ENCODE results near the gene PCDH18. TPM values are rescaled to one million over a fixed set of nuclear protein-coding genes. Genes with fewer than 3 reads are reported as not detected.
"Not testable (repeated sequence)": the region's sequence is repeated elsewhere in the genome, so short reads cannot be mapped to it uniquely, and the experiment has no call there.

The PCDH18 gene
- total RNA-seq, 1 donor from 2014 or later = 1.3 TPM

DNA sequence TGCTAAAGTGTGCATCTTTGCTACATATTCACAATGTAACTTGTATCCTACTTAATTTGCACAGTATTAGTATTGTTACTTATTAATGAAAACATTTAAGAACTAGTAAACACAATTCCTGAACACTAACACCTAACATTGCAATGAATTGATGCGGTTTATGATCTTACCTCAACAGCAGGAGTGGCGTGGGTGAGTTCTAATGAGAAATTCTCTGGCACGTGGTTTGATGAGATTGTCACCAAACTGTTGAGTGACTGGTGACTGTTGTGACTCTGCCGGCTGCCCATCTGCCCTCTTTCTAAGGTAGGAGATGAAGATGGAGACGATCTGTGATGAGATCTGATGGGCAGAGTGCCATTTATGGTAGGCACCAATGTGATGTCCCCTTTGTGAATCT is 2.9 kb downstream of the PCDH18 start:
- DNase-seq (ENCODE audit: low spot score) (no peak), ATAC-seq (no peak)

- DNase-seq (ENCODE audit: low spot score) (no peak), ATAC-seq (no peak)
These were observed 3.6 kb downstream of the PCDH18 start for GRCh38 chr4:137528673-137529072.

- DNase-seq (ENCODE audit: low spot score) (no peak), ATAC-seq (no peak)
These were observed 5.6 kb downstream of the PCDH18 start for GRCh38 chr4:137526681-137527080.

DNA sequence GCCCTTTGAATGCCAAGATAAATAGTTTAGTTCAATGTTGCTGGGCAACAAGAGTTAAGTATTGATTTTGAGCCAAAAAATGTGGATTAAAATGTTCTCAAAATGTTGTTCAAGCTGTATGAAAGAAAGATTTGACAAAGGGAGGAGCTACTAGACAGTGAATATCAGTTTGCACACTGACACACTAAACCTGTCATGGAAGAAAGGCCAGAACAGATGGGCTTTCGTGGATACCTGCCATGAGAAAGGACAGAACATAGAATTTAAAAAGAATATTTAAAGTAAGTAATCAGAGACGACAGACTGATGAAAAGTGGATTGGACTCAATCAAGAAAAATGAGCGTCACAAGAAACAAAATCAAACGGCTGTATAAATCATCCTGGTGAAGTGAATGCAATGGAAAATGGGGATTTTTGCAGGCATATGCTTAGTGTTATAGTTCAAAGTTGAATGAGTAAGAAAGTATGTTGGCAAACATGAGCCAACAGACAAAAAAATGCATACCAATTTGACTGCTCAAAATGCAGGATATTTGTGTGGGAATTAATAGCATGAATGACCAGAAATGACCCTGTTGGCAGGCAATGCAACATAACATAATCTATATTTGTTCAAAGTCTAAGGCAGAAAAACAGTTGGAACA is 7.4 kb downstream of the PCDH18 start:
- DNase-seq (ENCODE audit: low spot score) (no peak), ATAC-seq (no peak)

- DNase-seq (ENCODE audit: low spot score) = no peak
- no peak for ATAC-seq
These were observed 9.0 kb downstream of the PCDH18 start for GRCh38 chr4:137523329-137523728.

GRCh38 chr4:137521053-137521452 is 11.2 kb downstream of the PCDH18 start:
- DNase-seq (ENCODE audit: low spot score) (no peak), ATAC-seq (no peak)

DNA sequence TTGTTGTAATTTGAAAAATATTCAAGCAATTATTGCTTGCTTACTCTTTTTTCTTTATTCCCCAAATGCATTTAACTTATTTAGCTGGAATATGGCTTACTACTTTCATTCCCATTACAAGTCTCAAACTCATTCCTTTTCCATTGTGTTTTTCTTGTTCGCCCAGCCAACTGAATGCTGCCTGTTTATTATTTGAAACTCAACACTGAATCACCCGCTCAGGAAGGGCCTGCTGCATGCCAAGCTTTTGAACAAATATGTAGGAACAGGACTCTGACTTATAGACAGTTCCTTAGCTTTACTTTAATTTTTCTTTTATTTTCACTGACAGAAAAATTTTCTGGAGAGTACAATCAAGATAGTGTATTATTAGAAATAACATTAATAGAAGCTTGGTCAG is 12.9 kb downstream of the PCDH18 start:
- no peak for DNase-seq (ENCODE audit: low spot score)
- no peak for ATAC-seq

- not testable (repeated sequence) for DNase-seq (ENCODE audit: low spot score); ATAC-seq
These were observed 15.0 kb downstream of the PCDH18 start for GRCh38 chr4:137517323-137517722.

DNA sequence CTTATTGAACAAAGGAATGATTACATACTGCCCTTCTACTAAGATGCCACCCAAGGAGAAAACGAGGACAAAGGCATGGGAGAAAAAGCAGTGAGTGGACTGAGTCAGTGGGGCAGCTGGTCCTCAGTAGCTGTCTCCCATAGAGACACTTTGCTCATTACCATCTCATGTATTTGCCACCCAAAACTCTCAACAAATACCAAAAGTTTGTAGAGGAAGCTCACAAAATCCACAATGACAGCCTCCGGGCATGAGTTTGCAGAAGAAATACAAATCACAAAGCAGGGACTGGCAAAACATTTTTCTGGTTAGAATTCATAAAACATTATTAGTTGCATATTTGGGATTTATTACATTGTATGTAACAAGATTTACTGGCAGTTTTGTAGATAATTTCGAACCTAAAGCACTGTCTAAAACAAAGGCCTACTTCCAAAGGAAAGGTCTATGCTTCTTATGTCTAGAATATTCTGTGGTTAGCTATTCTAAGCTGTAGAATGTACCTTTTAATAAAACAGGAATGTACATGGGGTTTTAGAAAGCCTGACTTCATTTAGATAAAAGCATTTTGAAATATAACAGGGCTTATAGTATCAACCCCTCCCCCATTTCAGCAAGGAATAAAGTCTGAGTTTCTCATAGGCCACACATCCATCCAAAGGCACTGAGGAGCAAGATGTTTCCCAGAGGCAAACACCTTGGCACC is 17.7 kb downstream of the PCDH18 start:
- ATAC-seq = no peak
- no peak for DNase-seq (ENCODE audit: low spot score)

GRCh38 chr4:137510557-137511265 is 21.6 kb downstream of the PCDH18 start:
- ATAC-seq (no peak), DNase-seq (ENCODE audit: low spot score) (no peak)

- DNase-seq (ENCODE audit: low spot score) (no peak), ATAC-seq (no peak)
These were observed 22.4 kb downstream of the PCDH18 start for GRCh38 chr4:137509855-137510282.

DNA sequence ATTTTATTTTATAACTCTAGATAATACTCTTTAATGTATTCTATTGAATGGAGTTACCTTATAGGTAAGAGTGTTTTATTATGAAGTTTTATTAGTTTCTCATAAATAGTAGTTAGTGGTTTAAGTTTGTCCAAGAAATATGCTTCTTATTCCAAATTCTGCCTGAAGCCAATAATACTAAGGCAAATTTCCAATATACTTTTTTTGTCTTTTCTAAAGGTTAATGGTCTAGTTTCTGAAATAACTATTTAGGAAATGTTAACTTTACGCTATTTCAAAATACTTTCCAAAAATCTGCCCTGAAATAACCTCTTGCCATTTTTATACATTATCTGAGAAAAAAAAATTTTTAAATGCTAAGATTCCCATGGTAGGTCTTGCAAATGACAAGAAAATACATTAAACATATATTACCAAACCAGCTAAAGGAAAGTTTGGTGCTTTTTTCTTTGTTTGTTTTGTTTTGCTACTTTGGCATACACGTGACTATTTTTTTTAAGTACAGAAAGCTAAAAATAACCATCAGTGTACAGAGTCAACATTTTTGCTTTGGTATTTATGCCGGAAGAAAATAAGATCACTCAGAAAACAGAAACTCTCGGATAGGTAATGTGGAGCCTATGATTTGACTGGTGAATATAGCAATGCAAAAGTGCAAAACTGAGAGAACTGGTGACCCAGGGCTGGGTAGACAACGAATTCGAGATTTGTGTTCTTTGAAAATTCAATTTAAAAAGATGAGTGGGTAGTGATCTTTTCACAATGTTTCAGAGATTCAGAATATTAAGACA is 29.8 kb downstream of the PCDH18 start:
- no peak for ATAC-seq
- no peak for DNase-seq (ENCODE audit: low spot score)

GRCh38 chr4:137496267-137496666 is 36.0 kb downstream of the PCDH18 start:
- ATAC-seq; DNase-seq (ENCODE audit: low spot score): not testable (repeated sequence)

DNA sequence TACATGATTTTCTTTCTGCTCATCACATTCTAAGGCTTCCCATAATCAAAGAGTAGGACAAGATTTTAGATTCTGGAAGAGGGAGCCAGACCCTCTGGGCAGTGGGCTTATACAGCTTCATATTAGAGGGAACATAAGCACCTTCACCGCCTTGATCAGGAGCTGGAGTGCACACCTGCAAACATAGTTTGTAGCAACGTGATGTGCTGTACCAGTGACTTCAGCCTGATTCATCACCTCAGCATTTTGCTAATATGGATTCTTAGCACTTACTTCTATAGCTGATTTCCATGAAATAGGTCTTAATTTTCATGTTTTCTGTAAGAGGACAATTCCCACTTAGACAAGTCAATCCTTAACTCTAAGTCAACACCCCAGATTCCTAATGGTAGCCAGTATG is 36.7 kb downstream of the PCDH18 start:
- ATAC-seq (no peak), DNase-seq (ENCODE audit: low spot score) (no peak)

- ATAC-seq; DNase-seq (ENCODE audit: low spot score): not testable (repeated sequence)
These were observed 48.9 kb downstream of the PCDH18 start for GRCh38 chr4:137483313-137483959.

- not testable (repeated sequence) for ATAC-seq; DNase-seq (ENCODE audit: low spot score)
These were observed 52.6 kb downstream of the PCDH18 start for GRCh38 chr4:137479657-137480056.

- DNase-seq (ENCODE audit: low spot score) = no peak
- no peak for ATAC-seq
These were observed 55.9 kb downstream of the PCDH18 start for GRCh38 chr4:137476345-137476744.

- peak; percentile 39 for ATAC-seq
These were observed 57.5 kb downstream of the PCDH18 start for GRCh38 chr4:137474711-137475301.

DNA sequence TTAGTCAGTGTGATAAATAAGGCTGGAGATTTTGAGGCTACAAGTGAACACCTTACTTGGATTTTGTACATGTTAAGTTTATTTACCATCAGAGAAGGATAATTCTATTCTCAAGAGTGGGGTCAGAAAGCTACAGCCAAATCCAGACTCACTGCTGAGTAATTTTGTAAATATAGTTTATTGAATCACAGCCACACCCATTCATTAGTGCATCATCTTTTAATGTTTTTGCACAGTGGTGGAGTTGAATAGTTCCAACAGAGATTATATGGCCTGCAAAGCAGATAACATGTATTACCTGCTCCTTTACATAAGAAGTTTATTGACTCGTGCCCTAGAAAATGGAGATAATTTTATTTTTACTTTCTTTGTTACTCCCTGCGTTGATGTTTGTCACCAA is 60.4 kb downstream of the PCDH18 start:
- ATAC-seq = no peak
- no peak for DNase-seq (ENCODE audit: low spot score)

More at GRCh38 chr4:137474711-137475301, 57.5 kb downstream of the PCDH18 start:
- no peak for DNase-seq (ENCODE audit: low spot score)

DNA sequence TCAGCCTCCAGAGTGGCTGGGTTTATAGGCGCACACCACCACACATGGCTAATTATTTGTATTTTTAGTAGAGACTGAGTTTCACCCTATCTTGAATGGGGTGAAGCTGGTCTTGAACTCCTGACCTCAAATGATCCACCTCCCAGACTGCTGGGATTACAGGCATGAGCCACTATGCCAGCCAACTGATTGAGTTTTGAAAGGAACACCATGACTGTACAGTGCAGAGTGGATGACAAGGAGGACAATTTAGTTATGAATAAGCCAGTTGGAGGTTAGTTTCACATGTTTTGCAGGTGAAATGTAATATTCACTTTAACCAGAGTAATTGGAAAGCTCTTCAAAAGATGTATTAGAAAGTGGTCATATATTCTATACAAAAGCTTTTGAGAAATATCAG is 60.8 kb downstream of the PCDH18 start:
- DNase-seq (ENCODE audit: low spot score) = no peak
- ATAC-seq = no peak

Measured in left lobe of liver (tissue), 2 donors.